Measurements from ENCODE around the gene SPTBN1. TPM values are rescaled to one million over a fixed set of nuclear protein-coding genes. Genes with fewer than 3 reads are reported as not detected.

SPTBN1 gene
- total and polyA plus RNA-seq, 2 donors (not counting 3 experiments of a cell fraction or from before 2014, with no cell fraction given), result 63.3 to 320 TPM

- Histone ChIP-seq H3K4me1 (ENCODE audit: control insufficient read depth, extremely low read depth, insufficient read depth, low read length) (peaks cover 19% of the 10 kb centered on the region), H3K4me2 (ENCODE audit: insufficient read depth, low read length) (no peak overlapping the region), H4K20me1 (replicated peaks; ENCODE audit: control insufficient read depth, extremely low read depth, insufficient read depth, low read length) (peaks cover 3% of the 10 kb centered on the region), H3K27ac (ENCODE audit: insufficient read depth, low read depth, low read length) (no peak overlapping the region), H3K27me3 (ENCODE audit: control insufficient read depth in 2 of 2, insufficient read depth in 2 of 2, low read length in 2 of 2) (no peaks in the 10 kb centered on the region), H3K9me1 (replicated peaks; ENCODE audit: control insufficient read depth, extremely low read depth, insufficient read depth, low read length) (no peaks in the 10 kb centered on the region), H3K4me3 (replicated peaks in 1 of 3; ENCODE audit: insufficient read depth in 1 of 3, low read depth in 1 of 3, low read length in 3 of 3) (no peak overlapping the region), H3K9ac (replicated peaks; ENCODE audit: extremely low read depth, insufficient read depth, low read length) (no peak overlapping the region), H3K79me2 (ENCODE audit: control insufficient read depth, insufficient read depth, low read length) (peaks cover 9% of the 10 kb centered on the region), H2AFZ (ENCODE audit: low read depth, low read length) (no peak overlapping the region), H3K9me3 (replicated peaks; ENCODE audit: control insufficient read depth, insufficient read depth, low read length) (no peaks in the 10 kb centered on the region), H3K36me3 (ENCODE audit: control insufficient read depth in 2 of 2, extremely low read depth in 1 of 2, insufficient read depth in 2 of 2, low read length in 2 of 2) (peaks cover 0 to 2% of the 10 kb centered on the region in 2 experiments)
- TF ChIP-seq, protein P1, sequence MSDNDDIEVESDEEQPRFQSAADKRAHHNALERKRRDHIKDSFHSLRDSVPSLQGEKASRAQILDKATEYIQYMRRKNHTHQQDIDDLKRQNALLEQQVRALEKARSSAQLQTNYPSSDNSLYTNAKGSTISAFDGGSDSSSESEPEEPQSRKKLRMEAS (IDR thresholded peaks at IDR 0.05; ENCODE audit: insufficient read depth, insufficient read length), result no peak
- dilution Hi-C loops (cut with MboI; ENCODE audit: extremely low pct_ligation_motif_present, low sequenced_read_pairs) (no loop called here), intact Hi-C loops (cut with micrococcal nuclease) (no loop called here)
- BruUV-seq (replicated peaks), result no TSS peak
- FAIRE-seq, result no peak
- CTCF ChIA-PET, result interaction anchor here (1.3 kb wide), 1 partner anchor 61 kb away, joined by 3 read pairs; no protein-coding TSS in a partner anchor
- no peak for DNase-seq (ENCODE audit: low read depth, low spot score)
- POLR2A ChIA-PET, result no interaction called here
These were observed 87.7 kb downstream of the SPTBN1 start for GRCh38 chr2:54543733-54544396.

DNA sequence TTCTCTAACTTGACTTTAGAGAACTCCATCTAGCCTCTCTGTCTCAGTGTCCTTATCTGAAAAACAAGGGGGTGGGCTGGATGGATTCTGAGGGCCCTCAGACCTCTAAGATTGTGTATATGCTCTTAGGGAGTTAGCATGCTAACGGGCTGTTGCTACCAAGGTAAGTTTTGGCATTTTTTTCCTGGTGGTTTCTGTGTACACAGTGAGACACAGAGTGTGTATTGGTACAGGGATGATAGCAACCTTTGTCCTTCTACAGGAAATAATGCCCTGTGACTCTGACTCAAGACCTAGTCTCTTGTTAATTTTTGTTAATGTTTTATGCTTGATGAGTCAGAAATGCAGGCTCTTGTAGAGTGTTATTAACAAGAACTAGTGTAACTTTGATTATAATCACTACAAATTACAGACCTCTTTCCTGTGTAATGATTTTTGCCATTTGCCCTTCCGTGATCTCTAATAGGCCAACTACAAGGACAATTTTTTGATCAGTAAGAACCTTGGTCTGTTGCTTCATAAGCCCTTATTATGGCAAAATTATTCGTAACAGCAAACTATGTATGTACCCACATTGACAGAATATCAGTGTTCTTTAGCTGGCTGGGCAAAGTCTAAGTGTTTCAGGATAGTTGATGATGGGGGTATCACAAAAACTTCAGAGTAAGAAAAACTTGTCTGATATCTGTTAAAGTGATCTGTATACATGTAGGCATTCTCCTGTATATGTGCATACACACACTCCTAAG, 89.7 kb downstream of the SPTBN1 start:
- no peaks in the 10 kb centered on the region for H3K27me3 ChIP-seq (ENCODE audit: control insufficient read depth in 2 of 2, insufficient read depth in 2 of 2, low read length in 2 of 2)
- peaks cover 15% of the 10 kb centered on the region for H3K4me1 ChIP-seq (ENCODE audit: control insufficient read depth, extremely low read depth, insufficient read depth, low read length)
- H3K9me3 ChIP-seq (replicated peaks; ENCODE audit: control insufficient read depth, insufficient read depth, low read length), result no peaks in the 10 kb centered on the region
- POLR2A ChIA-PET, result no interaction called here
- no peak overlapping the region for H3K4me3 ChIP-seq (replicated peaks in 1 of 3; ENCODE audit: insufficient read depth in 1 of 3, low read depth in 1 of 3, low read length in 3 of 3)
- intact Hi-C loops (cut with micrococcal nuclease) (loop anchor here (1.0 kb wide), 1 partner anchor 13 kb away; no protein-coding TSS in a partner anchor), dilution Hi-C loops (cut with MboI; ENCODE audit: extremely low pct_ligation_motif_present, low sequenced_read_pairs) (no loop called here)
- no peaks in the 10 kb centered on the region for H3K9me1 ChIP-seq (replicated peaks; ENCODE audit: control insufficient read depth, extremely low read depth, insufficient read depth, low read length)
- TF ChIP-seq POLR2A (IDR thresholded peaks at IDR 0.05; ENCODE audit: low read depth, low read length) (no peak), FOS (IDR thresholded peaks at IDR 0.05; ENCODE audit: borderline replicate concordance, insufficient read depth, low read length) (peak; percentile 82), GATA2 (IDR thresholded peaks at IDR 0.05; ENCODE audit: insufficient read depth, insufficient read length, low read depth, low read length) (no peak), JUN (IDR thresholded peaks at IDR 0.05; ENCODE audit: borderline replicate concordance, insufficient read depth, insufficient read length, low read depth) (peak; percentile 74), CTCF (IDR thresholded peaks at IDR 0.05; ENCODE audit: extremely low read depth in 1 of 2, insufficient read depth in 1 of 2, low read depth in 1 of 2, low read length in 2 of 2) (no peak)
- H3K9ac ChIP-seq (replicated peaks; ENCODE audit: extremely low read depth, insufficient read depth, low read length), result peak overlapping the region; percentile 34
- H2AFZ ChIP-seq (ENCODE audit: low read depth, low read length), result no peak overlapping the region
- CTCF ChIA-PET, result interaction anchor here (2.0 kb wide), 1 partner anchor 23 kb away, joined by 7 read pairs; no protein-coding TSS in a partner anchor
- peak overlapping the region; percentile 41 for H3K4me2 ChIP-seq (ENCODE audit: insufficient read depth, low read length)
- peak; percentile 75 for DNase-seq (ENCODE audit: low read depth, low spot score)
- peak overlapping the region; percentile 82 for H3K27ac ChIP-seq (ENCODE audit: insufficient read depth, low read depth, low read length)
- H3K36me3 ChIP-seq (ENCODE audit: control insufficient read depth in 2 of 2, extremely low read depth in 1 of 2, insufficient read depth in 2 of 2, low read length in 2 of 2), result no peaks in the 10 kb centered on the region
- H3K79me2 ChIP-seq (ENCODE audit: control insufficient read depth, insufficient read depth, low read length), result peaks cover 9% of the 10 kb centered on the region
- H4K20me1 ChIP-seq (replicated peaks; ENCODE audit: control insufficient read depth, extremely low read depth, insufficient read depth, low read length), result no peaks in the 10 kb centered on the region
- no TSS peak for BruUV-seq (replicated peaks)
- FAIRE-seq, result peak; percentile 47
